HEK293T (cell line): Measurements from ENCODE around the gene TMEM184B.

ENCODE experiments used
- CTCF ChIA-PET: fragments of 350-600 bp; formaldehyde crosslinking; extraction: SDS; loops from one replicate; lab custom pipeline; 2021; ENCODE audit warnings: antibody characterized with exemption, inconsistent platforms; lab: Yijun Ruan, JAX
- POLR2A ChIA-PET: fragments of 350-600 bp; formaldehyde crosslinking; extraction: SDS; loops from one replicate; lab custom pipeline; 2020; ENCODE audit warnings: antibody characterized with exemption, inconsistent platforms; lab: Yijun Ruan, JAX
- DNase-seq: peaks from one replicate; pipeline ENCODE4 v3.0.0; 2012; ENCODE audit warnings: mixed read lengths; ENCODE audit errors: extremely low spot score
- ARNT ChIP-seq: fragments of 450-650 bp; IDR thresholded peaks from 2 replicates; pipeline ENCODE4 v1.6.1; 2017; ENCODE audit warnings: mild to moderate bottlenecking
- BHLHE40 ChIP-seq: fragments of 450-650 bp; IDR thresholded peaks from 2 replicates; pipeline ENCODE4 v1.6.1; 2016; ENCODE audit warnings: mild to moderate bottlenecking, moderate library complexity, borderline replicate concordance
- CTBP1 ChIP-seq: fragments of 450-650 bp; IDR thresholded peaks from 2 replicates; pipeline ENCODE4 v1.6.1; 2016; ENCODE audit warnings: borderline replicate concordance
- ELF4 ChIP-seq: fragments of 450-650 bp; IDR thresholded peaks from 2 replicates; pipeline ENCODE4 v1.6.1; 2017; ENCODE audit warnings: antibody characterized with exemption
- FOXA1 ChIP-seq: fragments of 450-650 bp; IDR thresholded peaks from 2 replicates; pipeline ENCODE4 v1.6.1; 2016; ENCODE audit warnings: mild to moderate bottlenecking
- FOXK2 ChIP-seq: fragments of 450-650 bp; IDR thresholded peaks from 2 replicates; pipeline ENCODE4 v1.6.1; 2016; ENCODE audit warnings: mild to moderate bottlenecking
- FOXM1 ChIP-seq: fragments of 450-650 bp; IDR thresholded peaks from 2 replicates; pipeline ENCODE4 v1.6.1; 2017; ENCODE audit warnings: mild to moderate bottlenecking, borderline replicate concordance
- HDGF ChIP-seq: fragments of 450-650 bp; IDR thresholded peaks from 2 replicates; pipeline ENCODE4 v1.6.1; 2017; ENCODE audit warnings: antibody characterized with exemption, borderline replicate concordance
- L3MBTL2 ChIP-seq: fragments of 450-650 bp; conservative IDR thresholded peaks from 2 replicates; pipeline ENCODE4 v1.6.1; 2016; ENCODE audit warnings: mild to moderate bottlenecking
- LEF1 ChIP-seq: fragments of 450-650 bp; IDR thresholded peaks from 2 replicates; pipeline ENCODE4 v1.6.1; 2017; ENCODE audit warnings: mild to moderate bottlenecking, borderline replicate concordance
- NFRKB ChIP-seq: fragments of 450-650 bp; IDR thresholded peaks from 2 replicates; pipeline ENCODE4 v1.6.1; 2016; ENCODE audit warnings: mild to moderate bottlenecking, moderate library complexity
- PKNOX1 ChIP-seq: fragments of 450-650 bp; IDR thresholded peaks from 2 replicates; pipeline ENCODE4 v1.6.1; 2016
- SP1 ChIP-seq: fragments of 450-650 bp; IDR thresholded peaks from 2 replicates; pipeline ENCODE4 v1.6.1; 2017
- SUZ12 ChIP-seq: fragments of 450-650 bp; IDR thresholded peaks from 2 replicates; pipeline ENCODE4 v1.6.1; 2016; ENCODE audit warnings: mild to moderate bottlenecking
- TARDBP ChIP-seq: fragments of 450-650 bp; IDR thresholded peaks from 2 replicates; pipeline ENCODE4 v1.6.1; 2016
- ZNF384 ChIP-seq: fragments of 450-650 bp; IDR thresholded peaks from 2 replicates; pipeline ENCODE4 v1.6.1; 2016

TMEM184B gene

DNA sequence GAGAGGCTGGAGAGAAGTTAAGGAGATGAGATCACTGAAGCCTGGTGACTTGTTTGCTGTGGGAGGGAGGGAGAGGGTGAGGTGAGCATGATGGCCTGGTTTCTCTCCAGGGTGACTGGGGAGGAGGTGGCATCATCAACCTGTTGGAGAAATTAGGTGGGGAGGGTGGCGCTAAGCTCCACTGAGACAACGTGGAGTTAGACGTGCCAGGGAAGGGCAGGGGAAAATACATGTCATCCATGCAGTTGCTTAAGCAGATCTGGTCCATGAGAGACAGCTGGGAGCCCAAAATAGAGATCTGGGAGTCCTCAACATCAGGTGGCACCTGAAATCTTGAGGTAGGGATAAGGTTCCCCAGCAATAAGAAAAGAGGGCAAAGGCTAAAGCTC is 80.3 kb downstream of the TMEM184B start:
- CTCF ChIA-PET = no interaction called here
- POLR2A ChIA-PET = interaction anchor here (0.8 to 2.6 kb wide), 3 partner anchors 9 to 16 kb away, joined by 3 to 13 read pairs (median 6); partner anchors contain the start of genes MAFF and PLA2G6
- no peak for DNase-seq
- no peak for TF ChIP-seq FOXA1
- no peak for TF ChIP-seq ELF4
- no peak for TF ChIP-seq L3MBTL2
- no peak for TF ChIP-seq ZNF384
- no peak for TF ChIP-seq SUZ12
- no peak for TF ChIP-seq HDGF
- TF ChIP-seq FOXK2 = no peak

- no peak for DNase-seq
- TF ChIP-seq HDGF (no peak), SUZ12 (no peak), CTBP1 (no peak), BHLHE40 (no peak), NFRKB (no peak), FOXK2 (no peak), FOXM1 (no peak), ARNT (no peak), LEF1 (no peak), ELF4 (no peak), ZNF384 (no peak), L3MBTL2 (no peak), PKNOX1 (no peak)
- POLR2A ChIA-PET = interaction anchor here (0.8 to 2.6 kb wide), 4 partner anchors 9 to 16 kb away, joined by 3 to 13 read pairs (median 5); partner anchors contain the start of genes MAFF and PLA2G6
- CTCF ChIA-PET = no interaction called here
Measured at GRCh38 chr22:38191731-38192474, 80.9 kb downstream of the TMEM184B start.

DNA sequence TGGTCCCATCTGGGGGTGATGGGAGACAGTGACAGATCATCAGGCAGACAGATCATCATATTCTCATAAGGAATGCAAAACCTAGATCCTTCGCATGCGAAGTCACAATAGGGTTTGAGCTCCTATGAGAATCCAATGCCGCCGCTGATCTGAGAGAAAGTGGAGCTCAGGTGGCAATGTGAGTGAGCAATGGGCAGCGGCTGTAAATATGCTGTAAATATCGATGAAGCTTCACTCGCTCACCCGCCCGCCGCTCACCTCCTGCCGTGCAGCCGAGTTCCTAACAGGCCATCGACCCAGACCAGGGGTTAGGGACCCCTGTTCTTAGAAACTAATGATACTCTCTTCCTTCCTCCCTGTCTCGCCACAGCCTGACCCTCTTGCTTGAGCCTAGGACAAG is 81.8 kb downstream of the TMEM184B start:
- POLR2A ChIA-PET = interaction anchor here (1.6 to 2.6 kb wide), 2 partner anchors 9 to 11 kb away, joined by 4 to 13 read pairs; partner anchors contain the start of genes MAFF and PLA2G6
- TF ChIP-seq TARDBP = no peak
- no peak for TF ChIP-seq L3MBTL2
- no peak for TF ChIP-seq PKNOX1
- no peak for TF ChIP-seq CTBP1
- no peak for TF ChIP-seq LEF1
- no peak for TF ChIP-seq HDGF
- TF ChIP-seq NFRKB = no peak
- TF ChIP-seq ELF4 = no peak
- TF ChIP-seq SUZ12 = no peak
- no peak for TF ChIP-seq FOXA1
- TF ChIP-seq BHLHE40 = no peak
- no peak for TF ChIP-seq ZNF384
- TF ChIP-seq ARNT = no peak
- no peak for TF ChIP-seq FOXM1
- CTCF ChIA-PET = no interaction called here
- DNase-seq = no peak

DNA sequence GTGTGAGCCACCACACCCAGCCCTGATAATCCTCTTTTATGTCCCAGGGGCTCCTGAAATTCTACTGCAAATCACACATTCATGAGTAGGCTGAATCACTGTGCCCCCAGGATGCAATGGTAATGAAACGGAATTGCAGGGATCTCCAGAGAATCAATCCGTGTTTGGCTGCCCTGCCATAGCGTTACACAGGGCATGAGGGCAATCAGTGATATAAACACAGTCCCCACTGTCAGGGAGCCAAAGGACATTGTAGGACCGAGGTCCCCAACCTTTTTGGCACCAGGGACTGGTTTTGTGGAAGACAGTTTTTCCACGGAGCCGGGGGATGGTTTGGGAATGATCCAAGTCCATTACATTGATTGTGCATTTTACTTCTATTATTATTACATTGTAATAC is 82.2 kb downstream of the TMEM184B start:
- ChIA-PET CTCF (no interaction called here), POLR2A (interaction anchor here (1.6 kb wide), 1 partner anchor 11 kb away, joined by 4 read pairs; the partner anchor contains the start of gene MAFF)
- TF ChIP-seq BHLHE40 = no peak
- no peak for TF ChIP-seq NFRKB
- TF ChIP-seq TARDBP = no peak
- no peak for TF ChIP-seq SP1
- TF ChIP-seq L3MBTL2 = no peak
- TF ChIP-seq LEF1 = no peak
- no peak for TF ChIP-seq ZNF384
- no peak for TF ChIP-seq ARNT
- no peak for TF ChIP-seq FOXK2
- no peak for TF ChIP-seq PKNOX1
- TF ChIP-seq SUZ12 = no peak
- TF ChIP-seq FOXM1 = no peak
- TF ChIP-seq CTBP1 = no peak
- no peak for TF ChIP-seq HDGF
- TF ChIP-seq FOXA1 = no peak

DNA sequence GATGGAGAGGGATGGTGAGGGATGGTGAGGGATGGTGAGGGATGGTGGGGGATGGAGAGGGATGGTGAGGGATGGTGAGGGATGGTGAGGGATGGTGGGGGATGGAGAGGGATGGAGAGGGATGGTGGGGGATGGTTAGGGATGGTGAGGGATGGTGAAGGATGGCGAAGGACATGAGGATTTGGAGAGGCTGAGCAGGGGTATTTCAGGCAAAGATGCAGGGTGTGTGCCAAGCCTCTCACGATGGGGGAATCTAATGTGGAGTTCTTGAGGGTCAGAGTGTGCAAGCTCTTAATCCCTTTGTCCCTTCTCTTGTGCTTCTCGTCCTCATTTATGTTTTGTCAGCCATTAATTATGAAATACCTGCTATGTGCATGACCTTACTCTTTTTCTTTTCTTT is 83.7 kb downstream of the TMEM184B start:
- DNase-seq = no peak
- no peak for TF ChIP-seq CTBP1
- TF ChIP-seq ARNT = no peak
- ChIA-PET CTCF (no interaction called here), POLR2A (interaction anchor here (1.2 kb wide), 1 partner anchor 12 kb away, joined by 4 read pairs; the partner anchor contains the start of gene MAFF)

More for the DNA sequence above, 82.2 kb downstream of the TMEM184B start:
- DNase-seq = no peak

GRCh38 chr22:38187413-38188212 is 85.2 kb downstream of the TMEM184B start:
- ChIA-PET CTCF (no interaction called here), POLR2A (interaction anchor here (0.9 kb wide), 1 partner anchor 13 kb away, joined by 4 read pairs; no protein-coding TSS in a partner anchor)
- no peak for DNase-seq
- no peak for TF ChIP-seq SP1
